ENCODE data around the gene MEST.

- TF ChIP-seq, protein P1, sequence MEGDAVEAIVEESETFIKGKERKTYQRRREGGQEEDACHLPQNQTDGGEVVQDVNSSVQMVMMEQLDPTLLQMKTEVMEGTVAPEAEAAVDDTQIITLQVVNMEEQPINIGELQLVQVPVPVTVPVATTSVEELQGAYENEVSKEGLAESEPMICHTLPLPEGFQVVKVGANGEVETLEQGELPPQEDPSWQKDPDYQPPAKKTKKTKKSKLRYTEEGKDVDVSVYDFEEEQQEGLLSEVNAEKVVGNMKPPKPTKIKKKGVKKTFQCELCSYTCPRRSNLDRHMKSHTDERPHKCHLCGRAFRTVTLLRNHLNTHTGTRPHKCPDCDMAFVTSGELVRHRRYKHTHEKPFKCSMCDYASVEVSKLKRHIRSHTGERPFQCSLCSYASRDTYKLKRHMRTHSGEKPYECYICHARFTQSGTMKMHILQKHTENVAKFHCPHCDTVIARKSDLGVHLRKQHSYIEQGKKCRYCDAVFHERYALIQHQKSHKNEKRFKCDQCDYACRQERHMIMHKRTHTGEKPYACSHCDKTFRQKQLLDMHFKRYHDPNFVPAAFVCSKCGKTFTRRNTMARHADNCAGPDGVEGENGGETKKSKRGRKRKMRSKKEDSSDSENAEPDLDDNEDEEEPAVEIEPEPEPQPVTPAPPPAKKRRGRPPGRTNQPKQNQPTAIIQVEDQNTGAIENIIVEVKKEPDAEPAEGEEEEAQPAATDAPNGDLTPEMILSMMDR (IDR thresholded peaks at IDR 0.05; ENCODE audit: borderline replicate concordance, extremely low read depth, low read length, poor library complexity, severe bottlenecking), result no peak
- no peak for TF ChIP-seq EZH2 (IDR thresholded peaks at IDR 0.05; ENCODE audit: borderline replicate concordance, low read depth, low read length, severe bottlenecking)
Observed at GRCh38 chr7:130489140-130489983, 2.5 kb upstream of the MEST start.

Measured in DND-41 (cell line).